Upper lobe of right lung (tissue), 1 donor: ENCODE data around the gene ZHX3. TPM values are rescaled to one million over a fixed set of nuclear protein-coding genes. Genes with fewer than 3 reads are reported as not detected.

Experiments used
- ATAC-seq: fragments of 200-7000 bp; cut with Tn5 transposase; one replicate; pipeline ENCODE4 v1.9.1; 2020; ENCODE audit warnings: mild to moderate bottlenecking, moderate library complexity
- DNase-seq: peaks from one replicate; pipeline ENCODE4 v3.0.0-alpha.2; 2020
- H3K27ac ChIP-seq: fragments of 200-600 bp; one replicate; pipeline ENCODE4 v1.8.0; 2022
- H3K27me3 ChIP-seq: fragments of 200-600 bp; one replicate; pipeline ENCODE4 v1.8.0; 2022; ENCODE audit warnings: mild to moderate bottlenecking
- H3K36me3 ChIP-seq: fragments of 200-600 bp; one replicate; pipeline ENCODE4 v1.8.0; 2022
- H3K4me1 ChIP-seq: fragments of 200-600 bp; one replicate; pipeline ENCODE4 v1.8.0; 2022
- H3K4me3 ChIP-seq: fragments of 200-600 bp; one replicate; pipeline ENCODE4 v1.8.0; 2022; ENCODE audit warnings: mild to moderate bottlenecking
- H3K9me3 ChIP-seq: fragments of 200-600 bp; one replicate; pipeline ENCODE4 v1.8.0; 2022
- intact Hi-C: fragments of 100-400 bp; cut with DNase I; formaldehyde crosslinking; loops from one replicate; pipeline ENCODE4 v1.11.0; 2022
- total RNA-seq: library from RNA; stranded (reverse); fragmentation: NEBNext Ultra II Directional; extraction: Animal tissue kit (Norgen Biotek cat#: 25700); gene quantifications from one replicate; pipeline ENCODE4 v1.2.1, GENCODE V29; 2021
- TF ChIP-seq, protein P1 (sequence below): fragments of 200-600 bp; IDR thresholded peaks from one replicate; pipeline ENCODE4 v1.8.0; 2022; ENCODE audit warnings: antibody characterized with exemption
- donor health status: DM: no; HTN: yes; CAD: no; lungs with severe emphysema.

Gene ZHX3
- total RNA-seq, 1 donor from 2014 or later, result 45.3 TPM

DNA sequence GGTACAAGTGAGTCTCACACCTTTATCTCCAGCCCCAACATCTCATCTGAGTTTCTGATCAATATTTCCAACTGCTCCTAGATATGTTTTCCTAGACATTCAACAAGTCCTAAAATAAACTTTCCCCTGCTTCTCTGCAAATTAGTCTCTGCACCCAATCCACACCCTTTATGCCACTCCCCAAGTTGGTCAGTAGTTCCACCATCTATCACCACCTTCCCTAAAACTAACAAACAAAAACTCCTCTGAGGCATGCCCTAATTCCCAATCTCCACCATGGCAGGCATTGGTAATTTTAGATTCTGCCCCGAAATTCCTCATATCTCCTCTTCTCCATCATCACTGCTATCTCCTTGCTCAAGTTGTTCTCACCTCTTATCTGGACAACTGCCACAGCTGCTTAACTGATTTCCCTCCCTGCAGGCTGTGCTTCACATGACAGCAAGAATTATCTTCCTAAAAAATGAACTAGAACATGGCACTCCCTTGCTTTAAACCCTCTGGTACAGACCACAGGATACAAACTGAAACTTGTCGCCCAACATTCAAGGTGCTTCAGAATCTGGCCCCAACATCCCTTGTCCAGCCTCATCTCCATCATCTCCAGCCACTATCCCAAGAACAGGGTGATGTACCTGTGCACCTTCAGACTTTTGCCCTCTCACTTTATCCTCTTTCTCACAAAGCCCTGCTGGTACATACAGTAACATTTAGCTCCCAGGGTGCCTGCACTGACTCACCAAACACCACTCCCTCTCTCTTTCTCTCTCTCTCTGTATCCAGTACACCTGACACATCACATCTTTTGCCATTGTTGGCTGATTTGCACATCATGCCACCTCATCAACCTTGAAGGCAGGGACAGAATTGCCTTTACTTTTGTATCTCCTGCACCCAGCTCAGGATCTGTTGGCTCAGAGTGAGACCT is 55.5 kb downstream of the ZHX3 start:
- TF ChIP-seq, protein P1, sequence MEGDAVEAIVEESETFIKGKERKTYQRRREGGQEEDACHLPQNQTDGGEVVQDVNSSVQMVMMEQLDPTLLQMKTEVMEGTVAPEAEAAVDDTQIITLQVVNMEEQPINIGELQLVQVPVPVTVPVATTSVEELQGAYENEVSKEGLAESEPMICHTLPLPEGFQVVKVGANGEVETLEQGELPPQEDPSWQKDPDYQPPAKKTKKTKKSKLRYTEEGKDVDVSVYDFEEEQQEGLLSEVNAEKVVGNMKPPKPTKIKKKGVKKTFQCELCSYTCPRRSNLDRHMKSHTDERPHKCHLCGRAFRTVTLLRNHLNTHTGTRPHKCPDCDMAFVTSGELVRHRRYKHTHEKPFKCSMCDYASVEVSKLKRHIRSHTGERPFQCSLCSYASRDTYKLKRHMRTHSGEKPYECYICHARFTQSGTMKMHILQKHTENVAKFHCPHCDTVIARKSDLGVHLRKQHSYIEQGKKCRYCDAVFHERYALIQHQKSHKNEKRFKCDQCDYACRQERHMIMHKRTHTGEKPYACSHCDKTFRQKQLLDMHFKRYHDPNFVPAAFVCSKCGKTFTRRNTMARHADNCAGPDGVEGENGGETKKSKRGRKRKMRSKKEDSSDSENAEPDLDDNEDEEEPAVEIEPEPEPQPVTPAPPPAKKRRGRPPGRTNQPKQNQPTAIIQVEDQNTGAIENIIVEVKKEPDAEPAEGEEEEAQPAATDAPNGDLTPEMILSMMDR, result no peak
- Histone ChIP-seq H3K4me3 (no peak overlapping the region), H3K27ac (no peak overlapping the region), H3K4me1 (no peaks in the 10 kb centered on the region), H3K36me3 (peaks cover 5% of the 10 kb centered on the region), H3K27me3 (no peaks in the 10 kb centered on the region), H3K9me3 (no peaks in the 10 kb centered on the region)
- intact Hi-C loops, result no loop called here
- no peak for ATAC-seq
- DNase-seq, result no peak

DNA sequence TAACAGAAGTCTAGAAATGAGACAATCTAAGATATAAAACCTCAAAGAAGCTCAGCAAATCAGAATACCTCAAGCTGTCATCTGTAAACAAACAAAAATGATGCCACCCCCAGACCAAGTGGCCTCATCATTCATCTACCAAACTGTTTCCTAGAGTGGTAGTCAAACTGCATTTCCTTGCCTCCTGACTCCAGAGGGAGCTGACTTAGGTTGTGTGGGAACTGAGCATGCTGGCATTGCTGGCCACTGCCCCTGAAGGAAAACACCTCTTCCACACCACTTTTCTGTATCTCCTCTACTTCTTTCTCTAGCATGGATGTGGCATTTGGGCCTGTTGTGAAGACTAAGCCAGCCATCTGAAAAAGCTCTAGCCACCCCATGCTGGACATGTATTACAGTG is 56.3 kb downstream of the ZHX3 start:
- no peak overlapping the region for H3K27ac ChIP-seq
- intact Hi-C loops, result no loop called here
- no peak for ATAC-seq

DNA sequence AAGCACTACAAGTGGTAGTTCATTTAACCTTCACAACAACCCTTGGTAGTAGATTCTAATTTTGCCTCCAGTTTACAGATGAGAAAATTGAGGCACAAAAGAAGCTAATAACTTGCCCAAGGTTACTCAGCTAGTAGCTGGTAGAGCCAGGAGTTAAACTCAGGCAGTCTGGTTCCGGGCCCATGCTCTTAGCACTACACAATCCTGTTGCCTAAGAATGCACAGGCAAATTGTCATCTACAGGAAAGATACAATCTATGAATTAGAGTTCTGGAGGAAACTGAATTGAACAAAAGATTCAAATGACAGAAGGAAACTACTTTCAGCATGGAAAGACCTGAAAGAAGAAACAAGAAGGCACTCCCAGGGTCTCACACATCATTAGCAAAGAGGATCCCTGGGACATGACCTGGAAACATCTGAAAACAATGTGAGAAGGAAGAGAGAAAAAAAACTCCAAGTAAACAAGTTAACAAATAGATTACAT is 56.8 kb downstream of the ZHX3 start:
- no peak for DNase-seq
- intact Hi-C loops, result no loop called here
- no peak overlapping the region for H3K4me3 ChIP-seq
- H3K9me3 ChIP-seq, result no peaks in the 10 kb centered on the region
- H3K4me1 ChIP-seq, result no peaks in the 10 kb centered on the region
- H3K27ac ChIP-seq, result no peak overlapping the region
- H3K36me3 ChIP-seq, result peaks cover 2% of the 10 kb centered on the region
- no peak for ATAC-seq
- TF ChIP-seq, protein P1, result no peak
- H3K27me3 ChIP-seq, result no peaks in the 10 kb centered on the region

More for the DNA sequence above, 56.3 kb downstream of the ZHX3 start:
- no peaks in the 10 kb centered on the region for H3K9me3 ChIP-seq
- no peak for DNase-seq
- TF ChIP-seq, protein P1, result no peak
- peaks cover 5% of the 10 kb centered on the region for H3K36me3 ChIP-seq
- no peaks in the 10 kb centered on the region for H3K4me1 ChIP-seq
- no peaks in the 10 kb centered on the region for H3K27me3 ChIP-seq
- no peak overlapping the region for H3K4me3 ChIP-seq

DNA sequence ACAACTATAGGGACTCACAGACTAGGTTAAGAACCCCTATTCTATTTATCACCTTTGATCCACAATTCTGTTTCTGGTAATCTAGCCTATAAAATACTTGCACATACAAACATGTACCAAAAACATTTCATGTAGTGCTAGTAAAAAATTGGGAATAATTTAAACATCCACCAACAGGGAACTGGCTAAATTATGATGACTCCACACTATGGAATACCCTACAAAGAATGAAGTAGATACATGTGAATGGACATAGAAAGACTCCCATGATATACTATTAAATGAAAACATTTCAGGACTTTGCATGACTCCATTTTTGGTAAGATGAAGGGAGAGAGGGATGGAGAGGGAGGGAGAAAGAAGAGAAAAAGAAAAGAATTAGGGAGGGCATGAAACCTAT is 58.2 kb downstream of the ZHX3 start:
- Histone ChIP-seq H3K36me3 (no peaks in the 10 kb centered on the region), H3K9me3 (no peaks in the 10 kb centered on the region), H3K4me3 (no peak overlapping the region), H3K27me3 (no peaks in the 10 kb centered on the region), H3K27ac (no peak overlapping the region), H3K4me1 (no peaks in the 10 kb centered on the region)
- TF ChIP-seq, protein P1, result no peak
- intact Hi-C loops, result no loop called here
- ATAC-seq, result no peak
- DNase-seq, result no peak

DNA sequence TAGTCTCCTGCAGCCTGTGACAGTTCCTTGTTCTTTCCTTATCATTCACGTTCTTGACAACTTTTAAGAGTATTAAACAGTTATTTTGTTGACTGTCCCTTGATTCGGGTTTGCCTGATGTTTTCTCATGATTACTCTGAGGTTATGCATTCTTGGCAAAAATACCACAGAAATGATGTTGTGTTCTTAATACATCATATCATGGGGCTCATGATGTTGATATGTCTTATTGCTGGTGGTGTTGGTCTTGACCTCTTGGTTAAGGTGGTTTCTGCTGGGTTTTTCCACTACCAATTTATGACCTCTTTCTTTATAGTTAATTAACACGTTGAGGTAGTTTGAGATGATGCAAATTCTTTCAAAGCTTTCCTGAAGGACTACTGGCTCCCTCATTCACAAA is 59.1 kb downstream of the ZHX3 start:
- Histone ChIP-seq H3K36me3 (no peaks in the 10 kb centered on the region), H3K4me1 (no peaks in the 10 kb centered on the region), H3K4me3 (no peak overlapping the region), H3K9me3 (no peaks in the 10 kb centered on the region), H3K27ac (no peak overlapping the region), H3K27me3 (no peaks in the 10 kb centered on the region)
- intact Hi-C loops, result no loop called here
- ATAC-seq (no peak), DNase-seq (no peak)
- TF ChIP-seq, protein P1, result no peak
